Activated T-helper 1 cell treated with Interleukin-2 at 50 U/mL for 16 hours (primary cell): ENCODE results near the gene SUN2.
A peak's percentile ranks its signal among the peaks of the same experiment; 100 is the strongest.

Experiments
- DNase-seq: peaks from one replicate; pipeline ENCODE4 v3.0.0-alpha.2; 2020; ENCODE audit warnings: low read depth

Gene SUN2

GRCh38 chr22:38753948-38754750 lies 1.6 kb downstream of the SUN2 start:
- DNase-seq = no peak

GRCh38 chr22:38751422-38752346 lies 4.1 kb downstream of the SUN2 start:
- peak; percentile 75 for DNase-seq

GRCh38 chr22:38751066-38751421 lies 4.8 kb downstream of the SUN2 start:
- DNase-seq = no peak

GRCh38 chr22:38750638-38751037 lies 5.2 kb downstream of the SUN2 start:
- no peak for DNase-seq

GRCh38 chr22:38750104-38750503 lies 5.7 kb downstream of the SUN2 start:
- DNase-seq = no peak

- no peak for DNase-seq
These were observed 7.2 kb downstream of the SUN2 start for GRCh38 chr22:38748487-38749136.

GRCh38 chr22:38745676-38746460 lies 9.9 kb downstream of the SUN2 start:
- DNase-seq = no peak

GRCh38 chr22:38744981-38745380 lies 10.8 kb downstream of the SUN2 start:
- no peak for DNase-seq

GRCh38 chr22:38742176-38742942 lies 13.4 kb downstream of the SUN2 start:
- DNase-seq = no peak

GRCh38 chr22:38741576-38741975 lies 14.2 kb downstream of the SUN2 start:
- no peak for DNase-seq

GRCh38 chr22:38741166-38741565 lies 14.6 kb downstream of the SUN2 start:
- DNase-seq = no peak

- no peak for DNase-seq
These were observed 15.0 kb downstream of the SUN2 start for GRCh38 chr22:38740754-38741153.

GRCh38 chr22:38740116-38740723 lies 15.6 kb downstream of the SUN2 start:
- no peak for DNase-seq

- no peak for DNase-seq
These were observed 16.3 kb downstream of the SUN2 start for GRCh38 chr22:38739300-38740055.

GRCh38 chr22:38738475-38739070 lies 17.2 kb downstream of the SUN2 start:
- DNase-seq = no peak

GRCh38 chr22:38737302-38738060 lies 18.3 kb downstream of the SUN2 start:
- no peak for DNase-seq

GRCh38 chr22:38736257-38736570 lies 19.6 kb downstream of the SUN2 start:
- no peak for DNase-seq

GRCh38 chr22:38735465-38736256 lies 20.1 kb downstream of the SUN2 start:
- DNase-seq = no peak
